22Rv1 (cell line): Measurements from ENCODE around the gene GJB4.

ENCODE experiments used
- CTCF ChIP-seq: fragments of 450-650 bp; IDR thresholded peaks from 2 replicates; pipeline ENCODE4 v1.5.1; 2017; ENCODE audit warnings: mild to moderate bottlenecking
- ZFX ChIP-seq: fragments of 450-650 bp; IDR thresholded peaks from 2 replicates; pipeline ENCODE4 v1.6.1; 2017; ENCODE audit warnings: antibody characterized with exemption, borderline replicate concordance

DNA sequence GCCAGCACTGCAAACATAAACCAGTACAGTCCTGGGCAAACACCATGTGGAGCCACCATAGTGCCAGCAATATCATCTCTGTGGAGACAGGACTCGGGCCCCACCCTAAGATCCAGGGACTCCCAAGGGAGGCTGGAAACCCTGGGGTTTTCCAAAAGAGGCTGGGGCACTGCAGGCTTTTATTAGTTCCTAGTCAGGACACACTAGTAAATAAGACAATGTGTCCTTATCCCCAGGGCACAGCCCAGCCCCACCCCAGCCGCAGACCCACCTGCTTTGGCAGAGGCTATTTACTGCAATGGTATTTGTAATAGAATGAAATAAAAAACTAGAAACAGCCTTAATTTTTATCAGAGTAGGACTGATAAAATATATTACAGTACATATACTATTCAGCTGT, 21.0 kb downstream of the GJB4 start:
- TF ChIP-seq CTCF (no peak), ZFX (no peak)
